Right lobe of liver (tissue), 6 donors: ENCODE measurements around the gene CCNF. TPM values are rescaled to one million over a fixed set of nuclear protein-coding genes. Genes with fewer than 3 reads are reported as not detected.

ENCODE experiments used
- ATAC-seq, 4 donors: fragments of 200-7000 bp; cut with Tn5 transposase; one replicate each; pipeline ENCODE4 v1.9.1; 2020; ENCODE audit warnings: mild to moderate bottlenecking in 4 of 4, moderate library complexity in 4 of 4
- DNase-seq, 3 donors: peaks; one replicate each; pipeline ENCODE4 v3.0.0-alpha.2; 2020
- H3K27ac ChIP-seq, 3 donors: fragments of 200-600 bp; one replicate each; pipeline ENCODE4 v1.8.0; 2022
- H3K27me3 ChIP-seq, 2 donors: fragments of 200-600 bp; one replicate each; pipeline ENCODE4 v1.8.0; 2022
- H3K36me3 ChIP-seq, 4 donors: fragments of 200-600 bp; sonication (generic) in 1 of 4; one replicate each; pipeline versions ENCODE4 v1.5.1 to v1.8.0; 2017 to 2022; ENCODE audit warnings: control low read depth in 1 of 4
- H3K4me1 ChIP-seq, 4 donors: fragments of 200-600 bp; sonication (generic) in 1 of 4; one replicate each; pipeline versions ENCODE4 v1.5.1 to v1.8.0; 2017 to 2022; ENCODE audit warnings: control low read depth in 1 of 4
- H3K4me3 ChIP-seq, 3 donors: fragments of 200-600 bp; one replicate each; pipeline ENCODE4 v1.8.0; 2022
- H3K9me3 ChIP-seq, 4 donors: fragments of 200-600 bp; sonication (generic) in 1 of 4; one replicate each; pipeline versions ENCODE4 v1.5.1 to v1.8.0; 2017 to 2022; ENCODE audit warnings: control low read depth in 1 of 4
- CTCF ChIP-seq, 4 donors: fragments of 200-600 bp in 3 of 4; fragments of 450-650 bp in 1 of 4; IDR thresholded peaks; one replicate each; pipeline versions ENCODE4 v1.5.1 to v1.8.0; 2016 to 2022; ENCODE audit warnings: antibody characterized with exemption in 4 of 4, mild to moderate bottlenecking in 2 of 4
- POLR2A ChIP-seq: fragments of 450-650 bp; IDR thresholded peaks from one replicate; pipeline ENCODE4 v1.6.1; 2017; ENCODE audit warnings: antibody characterized with exemption, mild to moderate bottlenecking
- WGBS: methylation state at CpG from one replicate; pipeline ENCODE4 v1.1.6; 2018; ENCODE audit warnings: low coverage, low lambda C conversion rate; ENCODE audit not compliant: insufficient coverage; ENCODE audit errors: missing lambda C conversion rate; 5-methylcytosine and 5-hydroxymethylcytosine counted together
- intact Hi-C, 2 donors: fragments of 100-400 bp; cut with DNase I; formaldehyde crosslinking; loops; one replicate each; pipeline versions ENCODE4 v1.11.2 to v1.14.1; 2022
- total RNA-seq, 6 experiments: library from RNA; depleted of rRNA in 2 of 6; stranded (reverse); fragments of >200 nt in 2 of 6; fragmentation: NEBNext Ultra II Directional in 3 of 6; extraction: Animal tissue kit (Norgen Biotek cat#: 25700) in 3 of 6; gene quantifications; one replicate each; pipeline versions ENCODE4 v1.1.0 to v1.2.4, GENCODE V29; 2016 to 2023
- donor health status: DM: no; HTN: yes; CAD: no.
- donor health status: DM: no; HTN: no; CAD: no.
- donor health status: DM: no; HTN: no; CAD: no.
- donor health status: DM: no; HTN: yes; CAD: no.
- donor health status: DM: no; HTN: yes; CAD: no.

Gene CCNF
- total RNA-seq, 6 experiments from 2014 or later, result 1.3 to 2.7 (median 1.7) TPM

- ATAC-seq (no peak), DNase-seq (no peak)
- peaks cover 0 to 31% (median 14%) of the 10 kb centered on the region in 4 donors for H3K4me1 ChIP-seq
- no peaks in the 10 kb centered on the region for H3K9me3 ChIP-seq
- no peak for TF ChIP-seq CTCF (IDR thresholded peaks at IDR 0.05)
- no peak for TF ChIP-seq POLR2A
- H3K4me3 ChIP-seq, result no peak overlapping the region
- no peak overlapping the region for H3K27ac ChIP-seq
- intact Hi-C loops, result loop anchor here (5.0 to 10.0 kb wide), 2 partner anchors 60 to 153 kb away; partner anchors contain the start of gene ABCA3 (in 1 of the 2)
- WGBS, result 93% methylated on average over 2 of the region's 5 CpGs
- H3K36me3 ChIP-seq, result peaks cover 0 to 4% (median 0%) of the 10 kb centered on the region in 4 donors
- no peaks in the 10 kb centered on the region for H3K27me3 ChIP-seq
These were observed 65.8 kb downstream of the CCNF start for GRCh38 chr16:2495041-2495440.

- Histone ChIP-seq H3K4me3 (no peak overlapping the region), H3K4me1 (peaks cover 0 to 32% (median 14%) of the 10 kb centered on the region in 4 donors), H3K36me3 (no peaks in the 10 kb centered on the region), H3K9me3 (no peaks in the 10 kb centered on the region), H3K27me3 (no peaks in the 10 kb centered on the region), H3K27ac (peak overlapping the region in 1 of 3 donors; percentile 8)
- no peak for TF ChIP-seq CTCF (IDR thresholded peaks at IDR 0.05)
- TF ChIP-seq POLR2A, result no peak
- intact Hi-C loops, result loop anchor here (5.0 to 10.0 kb wide), 2 partner anchors 62 to 154 kb away; partner anchors contain the start of gene ABCA3 (in 1 of the 2)
- no peak for ATAC-seq
- no peak for DNase-seq
- WGBS, result 97% methylated on average over 12 of the region's 62 CpGs
These were observed 67.2 kb downstream of the CCNF start for GRCh38 chr16:2496223-2497115.

GRCh38 chr16:2497116-2497630 lies 67.9 kb downstream of the CCNF start:
- TF ChIP-seq CTCF (IDR thresholded peaks at IDR 0.05), result peak in 2 of 4 donors; percentile 29 to 30
- TF ChIP-seq POLR2A, result no peak
- Histone ChIP-seq H3K27me3 (no peaks in the 10 kb centered on the region), H3K4me3 (no peak overlapping the region), H3K9me3 (no peaks in the 10 kb centered on the region), H3K4me1 (peaks cover 0 to 36% (median 14%) of the 10 kb centered on the region in 4 donors), H3K27ac (peak overlapping the region in 2 of 3 donors; percentile 29 to 41), H3K36me3 (no peaks in the 10 kb centered on the region)
- peak; percentile 86 to 94 (median 92) for DNase-seq
- intact Hi-C loops, result loop anchor here (5.0 to 10.0 kb wide), 2 partner anchors 62 to 155 kb away; partner anchors contain the start of gene ABCA3 (in 1 of the 2)
- peak; percentile 86 to 89 (median 88) for ATAC-seq
- 20% methylated on average over 2 of the region's 21 CpGs for WGBS

- Histone ChIP-seq H3K4me3 (no peak overlapping the region), H3K27me3 (no peaks in the 10 kb centered on the region), H3K9me3 (no peaks in the 10 kb centered on the region), H3K36me3 (no peaks in the 10 kb centered on the region), H3K27ac (peak overlapping the region in 2 of 3 donors; percentile 29 to 41), H3K4me1 (peaks cover 0 to 35% (median 17%) of the 10 kb centered on the region in 4 donors)
- intact Hi-C loops, result loop anchor here (5.0 to 10.0 kb wide), 2 partner anchors 63 to 156 kb away; partner anchors contain the start of gene ABCA3 (in 1 of the 2)
- ATAC-seq (peak in 2 of 4 donors; percentile 0 to 2), DNase-seq (no peak)
- 30% methylated on average over 4 of the region's 26 CpGs for WGBS
- TF ChIP-seq CTCF (IDR thresholded peaks at IDR 0.05) (no peak), POLR2A (no peak)
These were observed 68.6 kb downstream of the CCNF start for GRCh38 chr16:2497695-2498484.
